Gastroesophageal sphincter (tissue), 4 donors: ENCODE measurements around the gene PRKAG2. TPM values are rescaled to one million over a fixed set of nuclear protein-coding genes. Genes with fewer than 3 reads are reported as not detected.

Experiments used
- ATAC-seq: fragments of 150-250 bp; one replicate; pipeline ENCODE4 v1.9.1; 2016; ENCODE audit warnings: mild to moderate bottlenecking, moderate library complexity
- H3K27ac ChIP-seq, 4 donors: fragments of 200-600 bp; sonication (generic) in 3 of 4; 1 replicate in 3 of 4; 2 replicates in 1 of 4; pipeline ENCODE4 v1.5.1; 2016 to 2019
- H3K27me3 ChIP-seq: fragments of 200-600 bp; sonication (generic); one replicate; pipeline ENCODE4 v1.5.1; 2019
- H3K36me3 ChIP-seq, 2 donors: fragments of 200-600 bp; sonication (generic); one replicate each; pipeline ENCODE4 v1.5.1; 2019; ENCODE audit warnings: control low read depth in 1 of 2
- H3K4me1 ChIP-seq, 3 donors: fragments of 200-600 bp; sonication (generic); 1 replicate in 2 of 3; 2 replicates in 1 of 3; pipeline ENCODE4 v1.5.1; 2016 to 2019; ENCODE audit warnings: control low read depth in 2 of 3
- H3K4me3 ChIP-seq, 2 donors: fragments of 200-600 bp; sonication (generic); one replicate each; pipeline ENCODE4 v1.5.1; 2019; ENCODE audit warnings: mild to moderate bottlenecking in 1 of 2, moderate library complexity in 1 of 2
- H3K9me3 ChIP-seq, 3 donors: fragments of 200-600 bp; sonication (generic); one replicate each; pipeline ENCODE4 v1.5.1; 2017 to 2019; ENCODE audit warnings: control low read depth in 2 of 3
- CTCF ChIP-seq, 4 experiments: fragments of 200-600 bp in 2 of 4; fragments of 450-650 bp in 2 of 4; sonication (generic) in 1 of 4; IDR thresholded peaks; one replicate each; pipeline ENCODE4 v1.5.1; 2017 to 2019; ENCODE audit warnings: antibody characterized with exemption in 4 of 4, mild to moderate bottlenecking in 2 of 4, moderate library complexity in 2 of 4
- EP300 ChIP-seq: sonication (generic); formaldehyde crosslinking; IDR thresholded peaks from one replicate; pipeline ENCODE4 v1.6.1; 2017; ENCODE audit warnings: antibody characterized with exemption, mild to moderate bottlenecking
- POLR2A ChIP-seq, 2 donors: fragments of 450-650 bp; IDR thresholded peaks; one replicate each; pipeline ENCODE4 v1.6.1; 2017; ENCODE audit warnings: antibody characterized with exemption in 2 of 2, mild to moderate bottlenecking in 2 of 2, moderate library complexity in 1 of 2
- POLR2AphosphoS5 ChIP-seq: sonication (generic); formaldehyde crosslinking; IDR thresholded peaks from one replicate; pipeline ENCODE4 v1.6.1; 2017; ENCODE audit warnings: antibody characterized with exemption
- WGBS, 2 donors: methylation state at CpG; one replicate each; pipeline ENCODE4 v1.1.5; 2018; ENCODE audit warnings: low coverage in 1 of 2; 5-methylcytosine and 5-hydroxymethylcytosine counted together
- total RNA-seq, 4 donors: library from RNA; depleted of rRNA; stranded (reverse); fragments of >200 nt; gene quantifications; one replicate each; pipeline ENCODE4 v1.1.0, GENCODE V29; 2016

PRKAG2 gene
- total RNA-seq, 4 donors from 2014 or later: 48.9 to 89.0 (median 75.7) TPM

GRCh38 chr7:151556592-151556991 is 320.3 kb downstream of the PRKAG2 start:
- Histone ChIP-seq H3K9me3 (no peaks in the 10 kb centered on the region), H3K27ac (no peak overlapping the region), H3K36me3 (peaks cover 0 to 67% of the 10 kb centered on the region in 2 donors), H3K4me3 (no peak overlapping the region), H3K27me3 (no peaks in the 10 kb centered on the region), H3K4me1 (peaks cover 0 to 18% (median 0%) of the 10 kb centered on the region in 3 donors)
- 85 to 93% methylated on average over 12 of the region's 12 CpGs for WGBS, 2 donors
- TF ChIP-seq EP300 (no peak), CTCF (IDR thresholded peaks at IDR 0.05) (no peak), POLR2A (IDR thresholded peaks at IDR 0.05) (no peak)
- ATAC-seq: no peak

- no peak overlapping the region for H3K4me3 ChIP-seq
- 40 to 77% methylated on average over 1 to 10 of the region's 15 CpGs for WGBS, 2 donors
- H3K4me1 ChIP-seq: peaks cover 0 to 24% (median 0%) of the 10 kb centered on the region in 3 donors
- H3K27ac ChIP-seq: no peak overlapping the region
- TF ChIP-seq CTCF (IDR thresholded peaks at IDR 0.05): no peak
- TF ChIP-seq POLR2A (IDR thresholded peaks at IDR 0.05): no peak
- no peak for TF ChIP-seq POLR2AphosphoS5
- no peak for TF ChIP-seq EP300
- H3K36me3 ChIP-seq: peaks cover 0 to 35% of the 10 kb centered on the region in 2 donors
- no peak for ATAC-seq
- H3K27me3 ChIP-seq: no peaks in the 10 kb centered on the region
- no peaks in the 10 kb centered on the region for H3K9me3 ChIP-seq
Observed at GRCh38 chr7:151553356-151553755, 323.6 kb downstream of the PRKAG2 start.

- H3K4me1 ChIP-seq: peaks cover 0 to 24% (median 0%) of the 10 kb centered on the region in 3 donors
- peak overlapping the region in 3 of 4 donors; percentile 0 to 24 (median 9) for H3K27ac ChIP-seq
- peak; percentile 50 for ATAC-seq
- TF ChIP-seq POLR2AphosphoS5: peak; percentile 96
- no peak for TF ChIP-seq EP300
- 19 to 21% methylated on average over 3 to 5 of the region's 10 CpGs for WGBS, 2 donors
- peaks cover 0 to 26% of the 10 kb centered on the region in 2 donors for H3K36me3 ChIP-seq
- H3K4me3 ChIP-seq: no peak overlapping the region
- H3K9me3 ChIP-seq: no peaks in the 10 kb centered on the region
- H3K27me3 ChIP-seq: no peaks in the 10 kb centered on the region
Observed at GRCh38 chr7:151552352-151553028, 324.4 kb downstream of the PRKAG2 start.

- H3K27me3 ChIP-seq: no peaks in the 10 kb centered on the region
- 77 to 87% methylated on average over 6 of the region's 7 CpGs for WGBS, 2 donors
- ATAC-seq: no peak
- TF ChIP-seq POLR2A (IDR thresholded peaks at IDR 0.05) (no peak), CTCF (IDR thresholded peaks at IDR 0.05) (no peak), EP300 (no peak), POLR2AphosphoS5 (no peak)
- H3K27ac ChIP-seq: peak overlapping the region in 2 of 4 donors; percentile 0 to 24
- peaks cover 0 to 24% (median 0%) of the 10 kb centered on the region in 3 donors for H3K4me1 ChIP-seq
- H3K36me3 ChIP-seq: peaks cover 0 to 20% of the 10 kb centered on the region in 2 donors
- H3K9me3 ChIP-seq: no peaks in the 10 kb centered on the region
- no peak overlapping the region for H3K4me3 ChIP-seq
Observed at GRCh38 chr7:151551820-151552219, 325.1 kb downstream of the PRKAG2 start.

GRCh38 chr7:151550656-151551286 is 326.1 kb downstream of the PRKAG2 start:
- no peaks in the 10 kb centered on the region for H3K9me3 ChIP-seq
- H3K27ac ChIP-seq: no peak overlapping the region
- no peak overlapping the region for H3K4me3 ChIP-seq
- peaks cover 0 to 24% (median 0%) of the 10 kb centered on the region in 3 donors for H3K4me1 ChIP-seq
- 7 to 23% methylated on average over 2 to 3 of the region's 3 CpGs for WGBS, 2 donors
- peaks cover 0 to 10% of the 10 kb centered on the region in 2 donors for H3K36me3 ChIP-seq
- no peaks in the 10 kb centered on the region for H3K27me3 ChIP-seq
- TF ChIP-seq POLR2AphosphoS5 (no peak), POLR2A (IDR thresholded peaks at IDR 0.05) (no peak), EP300 (no peak), CTCF (IDR thresholded peaks at IDR 0.05) (no peak)
- no peak for ATAC-seq
